K562 (cell line): ENCODE results near the gene PTPN7. TPM values are rescaled to one million over a fixed set of nuclear protein-coding genes. Genes with fewer than 3 reads are reported as not detected.

ENCODE experiments used
- BCOR ChIP-seq: fragments of 450-650 bp; IDR thresholded peaks from 2 replicates; pipeline ENCODE4 v1.6.1; 2016
- CBX8 ChIP-seq: fragments of 200-600 bp; sonication (generic); IDR thresholded peaks from 2 replicates; pipeline ENCODE4 v1.6.1; 2012; ENCODE audit warnings: borderline replicate concordance, mixed run types, low read depth, mild to moderate bottlenecking, moderate library complexity, mixed read lengths, low read length, control low read depth, inconsistent platforms; ENCODE audit not compliant: poor library complexity, severe bottlenecking; ENCODE audit errors: extremely low read depth
- CHD2 ChIP-seq: IDR thresholded peaks from 2 replicates; pipeline ENCODE4 v1.6.1; 2011; ENCODE audit warnings: low read depth, low read length
- COPS2 ChIP-seq: fragments of 450-650 bp; conservative IDR thresholded peaks from 2 replicates; pipeline ENCODE4 v1.6.1; 2016; ENCODE audit warnings: mild to moderate bottlenecking, moderate library complexity
- CXXC5 ChIP-seq: fragments of 250-450 bp; sonication (Bioruptor Pico); IDR thresholded peaks from 2 replicates; pipeline ENCODE4 v1.8.0; 2022; ENCODE audit warnings: inconsistent platforms, mild to moderate bottlenecking, moderate library complexity
- E2F4 ChIP-seq: sonication (generic); formaldehyde crosslinking; IDR thresholded peaks from 2 replicates; pipeline ENCODE4 v1.8.0; 2022; ENCODE audit warnings: mild to moderate bottlenecking, low read depth, missing genetic modification reagents
- ETV5 ChIP-seq: sonication (generic); formaldehyde crosslinking; IDR thresholded peaks from 2 replicates; pipeline ENCODE4 v1.4.0; 2020; ENCODE audit warnings: low read depth, mild to moderate bottlenecking, missing genetic modification reagents
- FOXM1 ChIP-seq, 2 experiments: fragments of 450-650 bp in 1 of 2; sonication (generic) in 1 of 2; formaldehyde crosslinking in 1 of 2; IDR thresholded peaks; 2 replicates each; pipeline versions ENCODE4 v1.6.1 to v1.9.0; 2017 to 2022; ENCODE audit warnings: low read depth in 2 of 2, mild to moderate bottlenecking in 2 of 2, missing genetic modification reagents in 1 of 2, moderate library complexity in 1 of 2
- FOXP1 ChIP-seq: sonication (generic); formaldehyde crosslinking; IDR thresholded peaks from 2 replicates; pipeline ENCODE4 v1.8.0; 2022; ENCODE audit warnings: mild to moderate bottlenecking, missing genetic modification reagents
- GATAD2B ChIP-seq: fragments of 450-650 bp; IDR thresholded peaks from 2 replicates; pipeline ENCODE4 v1.6.1; 2017; ENCODE audit warnings: mild to moderate bottlenecking, borderline replicate concordance
- HEY1 ChIP-seq: fragments of 250-450 bp; sonication (Bioruptor Pico); IDR thresholded peaks from 2 replicates; pipeline ENCODE4 v1.5.0; 2020; ENCODE audit warnings: mild to moderate bottlenecking, moderate library complexity, borderline replicate concordance
- HMBOX1 ChIP-seq: sonication (generic); IDR thresholded peaks from 2 replicates; pipeline ENCODE4 v1.6.1; 2016
- HNRNPH1 ChIP-seq: fragments of 200-400 bp; formaldehyde crosslinking; optimal IDR thresholded peaks from 2 replicates; pipeline ENCODE3; 2017; ENCODE audit warnings: low read depth, mild to moderate bottlenecking, low read length, moderate library complexity
- KDM5B ChIP-seq: fragments of 200-600 bp; sonication (generic); IDR thresholded peaks from 2 replicates; pipeline ENCODE4 v1.6.1; 2012; ENCODE audit warnings: low read depth, mild to moderate bottlenecking, moderate library complexity, low read length, control low read depth, inconsistent platforms; ENCODE audit not compliant: insufficient replicate concordance
- KLF1 ChIP-seq: fragments of 450-650 bp; IDR thresholded peaks from 2 replicates; pipeline ENCODE4 v1.6.1; 2016; ENCODE audit warnings: missing genetic modification characterization, missing compliant biosample characterization
- LCOR ChIP-seq: sonication (generic); formaldehyde crosslinking; IDR thresholded peaks from 2 replicates; pipeline ENCODE4 v1.8.0; 2022; ENCODE audit warnings: mild to moderate bottlenecking, missing genetic modification reagents
- MAFK ChIP-seq: IDR thresholded peaks from 2 replicates; pipeline ENCODE4 v1.6.1; 2011; ENCODE audit warnings: low read length, improper control_type of control experiment
- PHF21A ChIP-seq: fragments of 450-650 bp; IDR thresholded peaks from 2 replicates; pipeline ENCODE4 v1.6.1; 2017; ENCODE audit warnings: low read depth, borderline replicate concordance
- POLR2B ChIP-seq: fragments of 450-650 bp; IDR thresholded peaks from 2 replicates; pipeline ENCODE4 v1.6.1; 2018; ENCODE audit warnings: low read depth; ENCODE audit not compliant: partially characterized antibody
- POLR2G ChIP-seq: fragments of 200-400 bp; formaldehyde crosslinking; IDR thresholded peaks from 2 replicates; pipeline ENCODE4 v1.6.1; 2017; ENCODE audit warnings: low read depth, mild to moderate bottlenecking, antibody characterized with exemption, low read length, moderate library complexity
- RBM22 ChIP-seq: fragments of 200-400 bp; formaldehyde crosslinking; IDR thresholded peaks from 2 replicates; pipeline ENCODE4 v1.6.1; 2018; ENCODE audit warnings: low read length, low read depth; ENCODE audit not compliant: poor library complexity, severe bottlenecking
- SMARCE1 ChIP-seq: fragments of 450-650 bp; IDR thresholded peaks from 2 replicates; pipeline ENCODE4 v1.7.1; 2016; ENCODE audit warnings: mild to moderate bottlenecking
- XRCC5 ChIP-seq: fragments of 200-400 bp; formaldehyde crosslinking; IDR thresholded peaks from 2 replicates; pipeline ENCODE4 v1.6.1; 2017; ENCODE audit warnings: low read depth, mild to moderate bottlenecking, low read length
- ZBTB17 ChIP-seq: fragments of 450-650 bp; formaldehyde crosslinking; IDR thresholded peaks from 2 replicates; pipeline ENCODE4 v1.4.0; 2020; ENCODE audit warnings: mild to moderate bottlenecking
- ZBTB9 ChIP-seq: fragments of 450-650 bp; formaldehyde crosslinking; IDR thresholded peaks from 2 replicates; pipeline ENCODE4 v1.4.0; 2020; ENCODE audit warnings: mild to moderate bottlenecking, moderate library complexity
- ZNF24 ChIP-seq: fragments of 450-650 bp; IDR thresholded peaks from 2 replicates; pipeline ENCODE4 v1.6.1; 2016
- polyA plus RNA-seq, 8 experiments: library from polyadenylated mRNA; depleted of rRNA in 4 of 8; stranded (reverse) in 5 of 8; unstranded in 3 of 8; fragments of >200 nt; fragmentation: Nextera tagmentation in 2 of 8; fragmentation: Illumina TruSeq in 1 of 8; extraction: Ambion mirVana in 2 of 8; extraction: Trizol in 1 of 8; gene quantifications; 2 replicates each; pipeline versions ENCODE4 v1.2.1 to v1.2.3, GENCODE V29; 2011 to 2014; ENCODE audit warnings: inconsistent platforms in 1 of 8, missing spikeins in 1 of 8
- total RNA-seq, 7 experiments: library from RNA; depleted of rRNA in 6 of 7; stranded (reverse); fragments of >200 nt in 6 of 7; fragmentation: Illumina TruSeq in 2 of 7; extraction: Trizol in 2 of 7; gene quantifications; 2 replicates each; pipeline versions ENCODE4 v1.2.1 to v1.2.3, GENCODE V29; 2011 to 2021; ENCODE audit warnings: low replicate concordance in 1 of 7

The PTPN7 gene
- total and polyA plus RNA-seq, 9 of the 15 experiments (the other 6 are each of a cell fraction or from before 2014, with no cell fraction given): 18.7 to 144 (median 120) TPM

- TF ChIP-seq ETV5 (CRISPR knock-in tag) (0 out of 2 replicates have a peak, but pooled peaks have one; percentile 27), FOXP1 (CRISPR knock-in tag) (peak; percentile 36; the same call in 1 of the 2 replicates), COPS2 (no peak), BCOR (no peak), ZBTB9 (CRISPR knock-in tag) (peak; percentile 75; the same call in 1 of the 2 replicates), SMARCE1 (no peak), XRCC5 (no peak), CHD2 (no peak), KDM5B (peak; percentile 55), HNRNPH1 (no peak), LCOR (CRISPR knock-in tag) (no peak), ZNF24 (0 out of 2 replicates have a peak, but pooled peaks have one; percentile 44), ZBTB17 (CRISPR knock-in tag) (peak; percentile 40; the same call in 1 of the 2 replicates), HMBOX1 (no peak), RBM22 (peak; percentile 53), HEY1 (CRISPR knock-in tag) (no peak), POLR2G (peak; percentile 92), POLR2B (peak; percentile 14), CXXC5 (CRISPR knock-in tag) (peak; percentile 89), E2F4 (CRISPR knock-in tag) (no peak), PHF21A (no peak), FOXM1 (IDR thresholded peaks at IDR 0.05; ENCODE audit: low read depth) (no peak), FOXM1 (CRISPR knock-in tag; IDR thresholded peaks at IDR 0.05; ENCODE audit: low read depth) (no peak), MAFK (no peak), KLF1 (0 out of 2 replicates have a peak, but pooled peaks have one; percentile 37), GATAD2B (peak; percentile 92), CBX8 (no peak)
Measured at GRCh38 chr1:202144402-202145067, 15.9 kb downstream of the PTPN7 start, which contains the start of gene ARL8A (continued).
